ENCODE results near the gene CXCL5.

Gene CXCL5

DNA sequence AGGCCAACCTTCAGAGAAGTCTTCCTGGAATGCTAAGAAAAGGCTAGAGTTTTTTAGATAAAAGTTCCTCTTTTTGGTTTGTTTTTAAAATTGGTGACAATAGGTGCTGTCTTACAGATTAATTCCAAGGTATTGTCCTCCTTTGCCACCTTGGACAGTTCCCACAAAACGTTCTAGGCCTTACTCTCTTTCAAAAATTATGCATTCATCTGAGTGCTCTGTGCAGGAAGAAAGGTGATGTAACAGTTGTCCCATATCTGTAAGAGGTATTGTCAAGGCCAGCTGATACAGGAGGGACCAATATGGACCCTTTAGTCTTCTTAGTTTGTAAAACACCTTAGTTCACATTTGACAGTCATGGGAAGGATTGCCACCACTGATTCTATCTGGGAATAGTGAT, 15.9 kb upstream of the CXCL5 start:
- H3K4ac ChIP-seq (ENCODE audit: low read depth, low read length) = no peak overlapping the region
- WGBS (ENCODE audit: extremely low coverage, insufficient coverage, low lambda C conversion rate) = no CpG with 5 or more reads among the region's 1 CpG

GRCh38 chr4:74013264-74013663, 14.8 kb upstream of the CXCL5 start:
- Histone ChIP-seq H3K79me1 (ENCODE audit: low read length) (no peaks in the 10 kb centered on the region), H3K18ac (ENCODE audit: low read length) (no peak overlapping the region), H3K36me3 (ENCODE audit: control insufficient read depth, insufficient read depth, low read length) (no peaks in the 10 kb centered on the region), H2BK15ac (replicated peaks; ENCODE audit: low read depth) (no peak overlapping the region), H3K56ac (ENCODE audit: low read length) (no peak overlapping the region), H3K4me3 (ENCODE audit: low read length) (no peak overlapping the region), H3K4ac (ENCODE audit: low read depth, low read length) (no peak overlapping the region), H2BK120ac (ENCODE audit: low read depth, low read length) (no peak overlapping the region), H3K23ac (ENCODE audit: low read length) (no peak overlapping the region), H2AK5ac (ENCODE audit: low read length) (no peak overlapping the region), H3K9ac (ENCODE audit: low read length) (no peak overlapping the region), H3K4me2 (ENCODE audit: low read length) (no peak overlapping the region), H3K27ac (ENCODE audit: low read depth, low read length) (no peak overlapping the region), H3K4me1 (ENCODE audit: control insufficient read depth, low read depth, low read length) (no peaks in the 10 kb centered on the region), H4K8ac (ENCODE audit: low read depth, low read length) (no peak overlapping the region), H4K5ac (ENCODE audit: low read length) (no peak overlapping the region), H3K79me2 (ENCODE audit: control insufficient read depth, insufficient read depth, low read length) (no peaks in the 10 kb centered on the region), H3K27me3 (ENCODE audit: insufficient read depth, low read length, poor library complexity) (no peaks in the 10 kb centered on the region), H2BK5ac (ENCODE audit: low read length) (no peak overlapping the region)
- no CpG with 5 or more reads among the region's 2 CpGs for WGBS (ENCODE audit: extremely low coverage, insufficient coverage, low lambda C conversion rate)
- DNase-seq = no peak

More for the DNA sequence above, 15.9 kb upstream of the CXCL5 start:
- H3K27me3 ChIP-seq (ENCODE audit: insufficient read depth, low read length, poor library complexity) = no peaks in the 10 kb centered on the region
- H2BK5ac ChIP-seq (ENCODE audit: low read length) = no peak overlapping the region
- DNase-seq = no peak
- H3K23ac ChIP-seq (ENCODE audit: low read length) = no peak overlapping the region
- H2AK5ac ChIP-seq (ENCODE audit: low read length) = no peak overlapping the region
- H4K8ac ChIP-seq (ENCODE audit: low read depth, low read length) = no peak overlapping the region
- H2BK120ac ChIP-seq (ENCODE audit: low read depth, low read length) = no peak overlapping the region
- no peaks in the 10 kb centered on the region for H3K79me2 ChIP-seq (ENCODE audit: control insufficient read depth, insufficient read depth, low read length)
- H3K4me3 ChIP-seq (ENCODE audit: low read length) = no peak overlapping the region
- H3K4me1 ChIP-seq (ENCODE audit: control insufficient read depth, low read depth, low read length) = no peaks in the 10 kb centered on the region
- no peaks in the 10 kb centered on the region for H3K36me3 ChIP-seq (ENCODE audit: control insufficient read depth, insufficient read depth, low read length)
- no peak overlapping the region for H3K18ac ChIP-seq (ENCODE audit: low read length)
- H3K27ac ChIP-seq (ENCODE audit: low read depth, low read length) = no peak overlapping the region
- H2BK15ac ChIP-seq (replicated peaks; ENCODE audit: low read depth) = no peak overlapping the region
- H3K56ac ChIP-seq (ENCODE audit: low read length) = no peak overlapping the region
- H3K4me2 ChIP-seq (ENCODE audit: low read length) = no peak overlapping the region
- no peaks in the 10 kb centered on the region for H3K79me1 ChIP-seq (ENCODE audit: low read length)
- no peak overlapping the region for H4K5ac ChIP-seq (ENCODE audit: low read length)
- no peak overlapping the region for H3K9ac ChIP-seq (ENCODE audit: low read length)

GRCh38 chr4:74012130-74012529, 13.7 kb upstream of the CXCL5 start:
- no peaks in the 10 kb centered on the region for H3K79me1 ChIP-seq (ENCODE audit: low read length)
- H3K9ac ChIP-seq (ENCODE audit: low read length) = no peak overlapping the region
- WGBS (ENCODE audit: extremely low coverage, insufficient coverage, low lambda C conversion rate) = no CpG with 5 or more reads among the region's 4 CpGs
- H3K4me1 ChIP-seq (ENCODE audit: control insufficient read depth, low read depth, low read length) = no peaks in the 10 kb centered on the region
- H3K4ac ChIP-seq (ENCODE audit: low read depth, low read length) = no peak overlapping the region
- no peaks in the 10 kb centered on the region for H3K79me2 ChIP-seq (ENCODE audit: control insufficient read depth, insufficient read depth, low read length)
- H3K4me3 ChIP-seq (ENCODE audit: low read length) = no peak overlapping the region
- no peak for DNase-seq
- H2BK120ac ChIP-seq (ENCODE audit: low read depth, low read length) = no peak overlapping the region
- no peak overlapping the region for H2BK15ac ChIP-seq (replicated peaks; ENCODE audit: low read depth)
- H3K56ac ChIP-seq (ENCODE audit: low read length) = no peak overlapping the region
- H2AK5ac ChIP-seq (ENCODE audit: low read length) = no peak overlapping the region
- H3K18ac ChIP-seq (ENCODE audit: low read length) = no peak overlapping the region
- no peaks in the 10 kb centered on the region for H3K36me3 ChIP-seq (ENCODE audit: control insufficient read depth, insufficient read depth, low read length)
- H3K27me3 ChIP-seq (ENCODE audit: insufficient read depth, low read length, poor library complexity) = no peaks in the 10 kb centered on the region
- H3K23ac ChIP-seq (ENCODE audit: low read length) = no peak overlapping the region
- no peak overlapping the region for H4K8ac ChIP-seq (ENCODE audit: low read depth, low read length)
- H2BK5ac ChIP-seq (ENCODE audit: low read length) = no peak overlapping the region
- no peak overlapping the region for H4K5ac ChIP-seq (ENCODE audit: low read length)
- H3K27ac ChIP-seq (ENCODE audit: low read depth, low read length) = no peak overlapping the region
- no peak overlapping the region for H3K4me2 ChIP-seq (ENCODE audit: low read length)

DNA sequence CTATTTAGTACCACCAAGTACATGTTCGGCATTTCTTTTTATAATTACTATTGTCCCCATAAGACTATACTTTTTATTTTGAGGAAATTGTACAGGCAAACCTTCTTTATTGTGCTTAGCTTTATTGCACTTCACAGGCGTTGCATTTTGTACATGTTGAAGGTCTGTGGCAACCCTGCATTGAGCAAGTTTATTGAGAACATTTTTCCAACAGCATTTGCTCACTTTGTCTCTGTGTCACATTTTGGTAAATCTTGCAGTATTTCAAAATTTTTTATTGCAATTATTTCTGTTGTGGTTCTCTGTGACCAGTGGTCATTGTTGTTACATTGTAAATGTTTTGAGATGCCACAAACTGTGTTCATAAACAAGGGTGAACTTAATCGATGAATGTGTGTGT, 10.8 kb upstream of the CXCL5 start:
- H4K5ac ChIP-seq (ENCODE audit: low read length) = no peak overlapping the region
- no peak overlapping the region for H3K27ac ChIP-seq (ENCODE audit: low read depth, low read length)
- H3K4me3 ChIP-seq (ENCODE audit: low read length) = no peak overlapping the region
- no CpG with 5 or more reads among the region's 3 CpGs for WGBS (ENCODE audit: extremely low coverage, insufficient coverage, low lambda C conversion rate)
- no peak overlapping the region for H3K4me2 ChIP-seq (ENCODE audit: low read length)
- no peaks in the 10 kb centered on the region for H3K36me3 ChIP-seq (ENCODE audit: control insufficient read depth, insufficient read depth, low read length)
- H2AK5ac ChIP-seq (ENCODE audit: low read length) = no peak overlapping the region
- no peak overlapping the region for H3K9ac ChIP-seq (ENCODE audit: low read length)
- no peak overlapping the region for H2BK120ac ChIP-seq (ENCODE audit: low read depth, low read length)
- H2BK5ac ChIP-seq (ENCODE audit: low read length) = no peak overlapping the region
- DNase-seq = no peak
- H3K56ac ChIP-seq (ENCODE audit: low read length) = no peak overlapping the region
- H2BK15ac ChIP-seq (replicated peaks; ENCODE audit: low read depth) = no peak overlapping the region
- H3K4me1 ChIP-seq (ENCODE audit: control insufficient read depth, low read depth, low read length) = no peaks in the 10 kb centered on the region
- H3K23ac ChIP-seq (ENCODE audit: low read length) = no peak overlapping the region
- H3K4ac ChIP-seq (ENCODE audit: low read depth, low read length) = no peak overlapping the region
- no peaks in the 10 kb centered on the region for H3K79me1 ChIP-seq (ENCODE audit: low read length)
- H3K79me2 ChIP-seq (ENCODE audit: control insufficient read depth, insufficient read depth, low read length) = no peaks in the 10 kb centered on the region
- no peak overlapping the region for H4K8ac ChIP-seq (ENCODE audit: low read depth, low read length)
- no peak overlapping the region for H3K18ac ChIP-seq (ENCODE audit: low read length)
- no peaks in the 10 kb centered on the region for H3K27me3 ChIP-seq (ENCODE audit: insufficient read depth, low read length, poor library complexity)

GRCh38 chr4:74006009-74006476, 7.6 kb upstream of the CXCL5 start:
- no peak overlapping the region for H3K18ac ChIP-seq (ENCODE audit: low read length)
- no peak overlapping the region for H3K4me3 ChIP-seq (ENCODE audit: low read length)
- no peak overlapping the region for H3K56ac ChIP-seq (ENCODE audit: low read length)
- H2BK15ac ChIP-seq (replicated peaks; ENCODE audit: low read depth) = no peak overlapping the region
- WGBS (ENCODE audit: extremely low coverage, insufficient coverage, low lambda C conversion rate) = no CpG with 5 or more reads among the region's 2 CpGs
- no peak overlapping the region for H3K23ac ChIP-seq (ENCODE audit: low read length)
- no peak overlapping the region for H3K4ac ChIP-seq (ENCODE audit: low read depth, low read length)
- no peaks in the 10 kb centered on the region for H3K79me1 ChIP-seq (ENCODE audit: low read length)
- H3K9ac ChIP-seq (ENCODE audit: low read length) = no peak overlapping the region
- H3K27ac ChIP-seq (ENCODE audit: low read depth, low read length) = no peak overlapping the region
- H3K27me3 ChIP-seq (ENCODE audit: insufficient read depth, low read length, poor library complexity) = no peaks in the 10 kb centered on the region
- H4K8ac ChIP-seq (ENCODE audit: low read depth, low read length) = no peak overlapping the region
- no peaks in the 10 kb centered on the region for H3K79me2 ChIP-seq (ENCODE audit: control insufficient read depth, insufficient read depth, low read length)
- no peaks in the 10 kb centered on the region for H3K36me3 ChIP-seq (ENCODE audit: control insufficient read depth, insufficient read depth, low read length)
- no peak overlapping the region for H2BK5ac ChIP-seq (ENCODE audit: low read length)
- H3K4me1 ChIP-seq (ENCODE audit: control insufficient read depth, low read depth, low read length) = no peaks in the 10 kb centered on the region
- no peak overlapping the region for H4K5ac ChIP-seq (ENCODE audit: low read length)
- no peak overlapping the region for H2AK5ac ChIP-seq (ENCODE audit: low read length)
- H2BK120ac ChIP-seq (ENCODE audit: low read depth, low read length) = no peak overlapping the region
- DNase-seq = no peak
- H3K4me2 ChIP-seq (ENCODE audit: low read length) = no peak overlapping the region

DNA sequence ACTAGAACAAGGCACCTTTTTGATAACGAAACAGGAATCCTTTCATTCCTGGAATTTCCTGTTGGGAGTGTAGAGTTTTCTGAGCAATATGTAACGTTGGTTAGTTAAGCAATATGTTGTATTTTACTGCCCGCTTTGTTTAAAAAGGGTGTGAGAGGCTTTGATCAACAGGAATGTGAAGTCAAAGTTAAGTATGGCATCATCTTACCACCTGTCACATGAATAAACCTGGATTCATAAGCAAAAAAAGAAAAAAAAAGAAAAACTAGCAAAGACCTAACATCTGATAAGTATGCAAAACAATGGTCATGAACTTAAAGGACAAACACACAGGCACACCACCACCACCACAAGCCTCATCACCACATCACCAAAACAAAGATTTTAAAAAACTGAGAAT, 7.1 kb upstream of the CXCL5 start:
- Histone ChIP-seq H2AK5ac (ENCODE audit: low read length) (no peak overlapping the region), H3K4ac (ENCODE audit: low read depth, low read length) (no peak overlapping the region), H3K23ac (ENCODE audit: low read length) (no peak overlapping the region), H3K79me1 (ENCODE audit: low read length) (no peaks in the 10 kb centered on the region), H2BK120ac (ENCODE audit: low read depth, low read length) (no peak overlapping the region), H3K9ac (ENCODE audit: low read length) (no peak overlapping the region), H3K27ac (ENCODE audit: low read depth, low read length) (no peak overlapping the region), H4K5ac (ENCODE audit: low read length) (no peak overlapping the region), H3K79me2 (ENCODE audit: control insufficient read depth, insufficient read depth, low read length) (no peaks in the 10 kb centered on the region), H3K4me1 (ENCODE audit: control insufficient read depth, low read depth, low read length) (no peaks in the 10 kb centered on the region), H3K36me3 (ENCODE audit: control insufficient read depth, insufficient read depth, low read length) (no peaks in the 10 kb centered on the region), H2BK15ac (replicated peaks; ENCODE audit: low read depth) (no peak overlapping the region), H3K27me3 (ENCODE audit: insufficient read depth, low read length, poor library complexity) (no peaks in the 10 kb centered on the region), H3K4me3 (ENCODE audit: low read length) (no peak overlapping the region), H3K56ac (ENCODE audit: low read length) (no peak overlapping the region), H3K18ac (ENCODE audit: low read length) (no peak overlapping the region), H2BK5ac (ENCODE audit: low read length) (no peak overlapping the region), H4K8ac (ENCODE audit: low read depth, low read length) (no peak overlapping the region), H3K4me2 (ENCODE audit: low read length) (no peak overlapping the region)
- DNase-seq = no peak
- WGBS (ENCODE audit: extremely low coverage, insufficient coverage, low lambda C conversion rate) = no CpG with 5 or more reads among the region's 3 CpGs
